GM19372 (cell line): ENCODE results near the gene UNC45B.
"Not testable (repeated sequence)": the region's sequence is repeated elsewhere in the genome, so short reads cannot be mapped to it uniquely, and the experiment has no call there.

Experiments used
- ATAC-seq: cut with Tn5 transposase; IDR thresholded peaks from one replicate; pipeline ENCODE4 v1.9.1; 2021; ENCODE audit warnings: mild to moderate bottlenecking, low read depth, moderate library complexity; ENCODE audit not compliant: unreplicated experiment

UNC45B gene

GRCh38 chr17:35138218-35138617 lies 9.4 kb upstream of the UNC45B start:
- ATAC-seq, result no peak

GRCh38 chr17:35141681-35142466 lies 5.7 kb upstream of the UNC45B start, which contains the start of gene NLE1:
TSS of gene NLE1 (minus strand) at chr17:35142303. CDS start at chr17:35142275, 28 bp downstream.
- ATAC-seq, result peak; percentile 92

- no peak for ATAC-seq
Observed at GRCh38 chr17:35142467-35142796, 5.2 kb upstream of the UNC45B start.

GRCh38 chr17:35144840-35145239 lies 2.8 kb upstream of the UNC45B start:
- no peak for ATAC-seq

GRCh38 chr17:35146214-35146833 lies 1.3 kb upstream of the UNC45B start:
- ATAC-seq, result no peak

- no peak for ATAC-seq
Observed at GRCh38 chr17:35148144-35148543, 527 bp downstream of the UNC45B start.

- no peak for ATAC-seq
Observed at GRCh38 chr17:35149941-35150340, 2.3 kb downstream of the UNC45B start.

GRCh38 chr17:35151080-35151479 lies 3.5 kb downstream of the UNC45B start:
- ATAC-seq, result not testable (repeated sequence)

- ATAC-seq, result no peak
Observed at GRCh38 chr17:35152421-35153140, 5.0 kb downstream of the UNC45B start.

- ATAC-seq, result no peak
Observed at GRCh38 chr17:35154196-35155165, 6.9 kb downstream of the UNC45B start.

GRCh38 chr17:35155246-35155645 lies 7.6 kb downstream of the UNC45B start:
- ATAC-seq, result no peak

GRCh38 chr17:35159940-35160339 lies 12.3 kb downstream of the UNC45B start:
- no peak for ATAC-seq

GRCh38 chr17:35160354-35161201 lies 13.0 kb downstream of the UNC45B start:
- ATAC-seq, result no peak

GRCh38 chr17:35161281-35161761 lies 13.7 kb downstream of the UNC45B start:
- no peak for ATAC-seq

GRCh38 chr17:35162755-35163154 lies 15.1 kb downstream of the UNC45B start:
- no peak for ATAC-seq

- no peak for ATAC-seq
Observed at GRCh38 chr17:35163886-35164285, 16.3 kb downstream of the UNC45B start.

- ATAC-seq, result no peak
Observed at GRCh38 chr17:35164716-35165115, 17.1 kb downstream of the UNC45B start.

- no peak for ATAC-seq
Observed at GRCh38 chr17:35166526-35166925, 18.9 kb downstream of the UNC45B start.

- no peak for ATAC-seq
Observed at GRCh38 chr17:35167046-35167445, 19.4 kb downstream of the UNC45B start.
